Nephron progenitor cell (in vitro differentiated cells): ENCODE results near the gene ROBO2.
A peak's percentile ranks its signal among the peaks of the same experiment; 100 is the strongest.

ENCODE experiments used
- DNase-seq: peaks from one replicate; pipeline ENCODE4 v3.0.0; 2021
- H3K27ac Mint-ChIP-seq: 2 replicates; pipeline ENCODE4 v1.8.0; 2021; ENCODE audit warnings: mild to moderate bottlenecking, moderate library complexity, mixed read lengths
- H3K27me3 Mint-ChIP-seq: 2 replicates; pipeline ENCODE4 v1.8.0; 2021; ENCODE audit warnings: mild to moderate bottlenecking, low read depth, mixed read lengths; ENCODE audit not compliant: poor library complexity
- H3K36me3 Mint-ChIP-seq: 2 replicates; pipeline ENCODE4 v1.8.0; 2021; ENCODE audit warnings: low read depth, mixed read lengths
- H3K4me1 Mint-ChIP-seq: 2 replicates; pipeline ENCODE4 v1.8.0; 2021; ENCODE audit warnings: mixed read lengths
- H3K4me3 Mint-ChIP-seq: 2 replicates; pipeline ENCODE4 v1.8.0; 2021; ENCODE audit warnings: mild to moderate bottlenecking, moderate library complexity, mixed read lengths
- H3K9me3 Mint-ChIP-seq: 2 replicates; pipeline ENCODE4 v1.8.0; 2021; ENCODE audit warnings: mild to moderate bottlenecking, moderate library complexity, mixed read lengths
- TF ChIP-seq, protein P1 (sequence below): fragments of 200-600 bp; sonication (generic); IDR thresholded peaks from 2 replicates; pipeline ENCODE4 v1.5.0; 2021; ENCODE audit warnings: antibody characterized with exemption

Gene ROBO2, protein sequence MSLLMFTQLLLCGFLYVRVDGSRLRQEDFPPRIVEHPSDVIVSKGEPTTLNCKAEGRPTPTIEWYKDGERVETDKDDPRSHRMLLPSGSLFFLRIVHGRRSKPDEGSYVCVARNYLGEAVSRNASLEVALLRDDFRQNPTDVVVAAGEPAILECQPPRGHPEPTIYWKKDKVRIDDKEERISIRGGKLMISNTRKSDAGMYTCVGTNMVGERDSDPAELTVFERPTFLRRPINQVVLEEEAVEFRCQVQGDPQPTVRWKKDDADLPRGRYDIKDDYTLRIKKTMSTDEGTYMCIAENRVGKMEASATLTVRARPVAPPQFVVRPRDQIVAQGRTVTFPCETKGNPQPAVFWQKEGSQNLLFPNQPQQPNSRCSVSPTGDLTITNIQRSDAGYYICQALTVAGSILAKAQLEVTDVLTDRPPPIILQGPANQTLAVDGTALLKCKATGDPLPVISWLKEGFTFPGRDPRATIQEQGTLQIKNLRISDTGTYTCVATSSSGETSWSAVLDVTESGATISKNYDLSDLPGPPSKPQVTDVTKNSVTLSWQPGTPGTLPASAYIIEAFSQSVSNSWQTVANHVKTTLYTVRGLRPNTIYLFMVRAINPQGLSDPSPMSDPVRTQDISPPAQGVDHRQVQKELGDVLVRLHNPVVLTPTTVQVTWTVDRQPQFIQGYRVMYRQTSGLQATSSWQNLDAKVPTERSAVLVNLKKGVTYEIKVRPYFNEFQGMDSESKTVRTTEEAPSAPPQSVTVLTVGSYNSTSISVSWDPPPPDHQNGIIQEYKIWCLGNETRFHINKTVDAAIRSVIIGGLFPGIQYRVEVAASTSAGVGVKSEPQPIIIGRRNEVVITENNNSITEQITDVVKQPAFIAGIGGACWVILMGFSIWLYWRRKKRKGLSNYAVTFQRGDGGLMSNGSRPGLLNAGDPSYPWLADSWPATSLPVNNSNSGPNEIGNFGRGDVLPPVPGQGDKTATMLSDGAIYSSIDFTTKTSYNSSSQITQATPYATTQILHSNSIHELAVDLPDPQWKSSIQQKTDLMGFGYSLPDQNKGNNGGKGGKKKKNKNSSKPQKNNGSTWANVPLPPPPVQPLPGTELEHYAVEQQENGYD (N-terminal part only)

DNA sequence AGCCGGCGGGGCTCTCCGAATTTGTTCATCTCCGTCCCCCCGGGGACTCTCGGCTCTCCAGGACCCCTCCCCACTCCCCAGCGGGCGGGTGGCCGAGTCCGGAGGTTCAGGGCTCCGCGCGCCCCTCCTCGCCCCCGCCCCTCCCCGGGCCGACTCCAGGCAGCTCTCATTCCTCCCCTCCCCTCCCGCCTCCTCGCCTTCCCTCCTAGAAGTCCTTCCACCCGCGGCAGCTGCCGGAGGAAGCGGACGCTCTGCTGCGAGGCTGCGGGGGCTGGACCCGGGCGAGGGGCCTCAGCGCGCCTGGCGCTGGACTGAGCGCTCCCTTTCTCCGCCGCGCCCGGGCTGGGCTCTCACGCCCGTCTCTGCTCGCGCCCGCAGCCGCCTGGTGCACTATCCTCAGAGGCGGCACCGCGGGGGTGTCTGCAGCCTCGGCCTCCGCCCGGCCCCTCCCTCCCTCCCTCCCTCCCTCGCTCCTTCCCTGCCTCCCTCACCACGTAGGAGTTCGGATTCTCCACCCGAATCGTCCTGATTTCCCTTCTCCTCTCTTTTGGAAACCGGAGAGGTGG, at the start of gene ROBO2:
TSS of gene ROBO2 (plus strand) at position 494 of the 566 bp plus-strand sequence. CDS start 687 bp downstream, outside the sequence.
- Mint-ChIP-seq H3K36me3 (no peaks in the 10 kb centered on the region), H3K4me1 (peaks cover 35% of the 10 kb centered on the region), H3K4me3 (peak within 1 kb of the TSS; percentile 91), H3K27ac (peak within 1 kb of the TSS; percentile 92), H3K9me3 (no peaks in the 10 kb centered on the region), H3K27me3 (no peaks in the 10 kb centered on the region)
- peak; percentile 83 for DNase-seq
- TF ChIP-seq, protein P1, sequence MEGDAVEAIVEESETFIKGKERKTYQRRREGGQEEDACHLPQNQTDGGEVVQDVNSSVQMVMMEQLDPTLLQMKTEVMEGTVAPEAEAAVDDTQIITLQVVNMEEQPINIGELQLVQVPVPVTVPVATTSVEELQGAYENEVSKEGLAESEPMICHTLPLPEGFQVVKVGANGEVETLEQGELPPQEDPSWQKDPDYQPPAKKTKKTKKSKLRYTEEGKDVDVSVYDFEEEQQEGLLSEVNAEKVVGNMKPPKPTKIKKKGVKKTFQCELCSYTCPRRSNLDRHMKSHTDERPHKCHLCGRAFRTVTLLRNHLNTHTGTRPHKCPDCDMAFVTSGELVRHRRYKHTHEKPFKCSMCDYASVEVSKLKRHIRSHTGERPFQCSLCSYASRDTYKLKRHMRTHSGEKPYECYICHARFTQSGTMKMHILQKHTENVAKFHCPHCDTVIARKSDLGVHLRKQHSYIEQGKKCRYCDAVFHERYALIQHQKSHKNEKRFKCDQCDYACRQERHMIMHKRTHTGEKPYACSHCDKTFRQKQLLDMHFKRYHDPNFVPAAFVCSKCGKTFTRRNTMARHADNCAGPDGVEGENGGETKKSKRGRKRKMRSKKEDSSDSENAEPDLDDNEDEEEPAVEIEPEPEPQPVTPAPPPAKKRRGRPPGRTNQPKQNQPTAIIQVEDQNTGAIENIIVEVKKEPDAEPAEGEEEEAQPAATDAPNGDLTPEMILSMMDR = no peak

DNA sequence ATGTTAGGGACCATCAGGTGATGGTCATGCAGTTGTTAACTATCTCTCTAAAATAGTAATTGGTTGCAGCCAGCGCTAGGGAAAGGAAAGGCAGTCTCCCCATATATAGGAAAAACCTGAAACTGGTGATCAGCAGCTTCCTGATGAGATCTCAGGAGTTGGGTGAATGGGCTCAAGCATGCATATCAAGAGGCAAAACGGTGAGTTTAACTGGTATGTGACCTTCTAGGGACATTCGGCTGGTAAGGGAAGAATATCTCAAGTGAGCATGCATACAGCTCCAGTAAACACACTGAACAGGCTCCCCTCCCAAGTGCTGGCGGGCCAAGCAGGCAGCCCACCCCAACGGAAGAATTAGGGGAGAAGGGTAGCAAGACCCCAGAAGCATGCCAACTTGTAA, 49.3 kb upstream of the ROBO2 start:
- H3K4me1 Mint-ChIP-seq = peaks cover 22% of the 10 kb centered on the region
- no peaks in the 10 kb centered on the region for H3K27me3 Mint-ChIP-seq
- H3K27ac Mint-ChIP-seq = no peak overlapping the region
- TF ChIP-seq, protein P1 = no peak
- no peak for DNase-seq
- no peaks in the 10 kb centered on the region for H3K36me3 Mint-ChIP-seq
- no peak overlapping the region for H3K4me3 Mint-ChIP-seq
- no peaks in the 10 kb centered on the region for H3K9me3 Mint-ChIP-seq

DNA sequence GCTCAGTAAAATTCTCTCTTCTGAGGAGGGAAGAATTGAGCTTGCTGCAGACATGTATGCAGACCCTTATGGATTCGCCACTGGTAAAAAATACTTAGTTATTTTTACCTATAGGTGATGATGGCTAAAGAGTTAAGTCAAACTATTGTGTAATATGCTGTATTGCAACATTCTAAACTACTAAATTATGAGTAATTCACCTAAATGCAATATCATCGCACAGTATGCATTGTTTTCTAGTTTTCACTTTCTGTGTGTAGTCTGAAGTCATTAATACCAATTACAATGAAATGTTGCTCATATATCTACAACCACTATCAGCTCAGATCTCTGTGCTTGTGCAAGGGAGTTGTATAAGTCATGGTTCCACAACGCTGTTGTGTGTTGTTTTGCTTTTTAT, 48.7 kb upstream of the ROBO2 start:
- Mint-ChIP-seq H3K36me3 (no peaks in the 10 kb centered on the region), H3K27me3 (no peaks in the 10 kb centered on the region), H3K27ac (no peak overlapping the region), H3K9me3 (no peaks in the 10 kb centered on the region), H3K4me3 (no peak overlapping the region), H3K4me1 (peaks cover 22% of the 10 kb centered on the region)
- no peak for DNase-seq
- TF ChIP-seq, protein P1 = no peak

DNA sequence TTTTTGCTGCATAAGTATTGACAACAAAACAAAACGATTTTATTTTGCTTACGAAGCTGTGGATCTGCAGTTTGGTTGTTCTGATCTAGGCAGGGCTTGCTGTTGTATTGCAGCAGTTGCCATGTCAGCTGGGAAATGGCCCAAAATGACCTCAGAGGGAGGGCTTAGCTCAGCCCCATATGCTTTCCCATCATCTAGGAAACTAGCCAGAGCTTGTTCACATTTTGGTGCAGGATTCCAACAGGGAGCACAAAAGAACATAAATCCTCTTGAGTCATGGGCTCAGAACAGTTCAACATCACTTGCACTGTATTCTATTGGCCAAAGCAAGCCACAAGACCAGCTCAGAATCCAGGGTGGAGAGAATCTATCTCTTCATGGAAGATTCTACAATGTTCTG, 42.2 kb upstream of the ROBO2 start:
- no peak for DNase-seq
- no peaks in the 10 kb centered on the region for H3K36me3 Mint-ChIP-seq
- no peaks in the 10 kb centered on the region for H3K27me3 Mint-ChIP-seq
- TF ChIP-seq, protein P1 = no peak
- no peak overlapping the region for H3K27ac Mint-ChIP-seq
- no peak overlapping the region for H3K4me3 Mint-ChIP-seq
- peaks cover 6% of the 10 kb centered on the region for H3K9me3 Mint-ChIP-seq
- peaks cover 6% of the 10 kb centered on the region for H3K4me1 Mint-ChIP-seq

DNA sequence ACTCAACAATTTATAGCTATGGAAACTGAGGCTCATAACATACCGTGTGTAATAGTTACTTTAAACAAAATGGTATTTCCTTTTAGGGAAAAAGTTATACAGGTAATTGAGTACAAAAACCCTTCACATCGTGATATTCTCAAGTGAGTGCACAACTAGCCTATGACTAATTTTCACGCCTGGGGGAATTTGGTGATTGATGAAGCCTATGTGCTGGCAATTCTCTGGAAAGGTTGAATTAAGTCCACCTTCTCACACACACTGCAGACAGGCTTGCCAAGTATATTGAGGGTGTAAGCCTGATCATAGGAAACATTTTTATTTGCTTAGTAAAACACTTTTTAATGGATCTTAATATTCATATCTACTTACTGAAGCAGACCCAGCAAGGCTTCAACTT, 41.3 kb upstream of the ROBO2 start:
- Mint-ChIP-seq H3K36me3 (no peaks in the 10 kb centered on the region), H3K27ac (no peak overlapping the region), H3K27me3 (no peaks in the 10 kb centered on the region), H3K9me3 (peaks cover 6% of the 10 kb centered on the region), H3K4me3 (no peak overlapping the region), H3K4me1 (peaks cover 6% of the 10 kb centered on the region)
- DNase-seq = no peak
- TF ChIP-seq, protein P1 = no peak
